Erythroblast (primary cell): ENCODE data around the gene NOVA2.

ENCODE experiments used
- GATA1 ChIP-seq: IDR thresholded peaks from 2 replicates; pipeline ENCODE4 v1.6.1; 2011; ENCODE audit warnings: low read depth, mild to moderate bottlenecking, control low read depth, low read length, moderate library complexity
- POLR2A ChIP-seq: IDR thresholded peaks from 2 replicates; pipeline ENCODE4 v1.6.1; 2011; ENCODE audit warnings: mild to moderate bottlenecking, low read length

GRCh38 chr19:45908956-45909355 lies 64.7 kb downstream of the NOVA2 start:
- TF ChIP-seq POLR2A: no peak
- no peak for TF ChIP-seq GATA1
